Endodermal cell (in vitro differentiated cells): ENCODE results near the gene ZNF14. TPM values are rescaled to one million over a fixed set of nuclear protein-coding genes. Genes with fewer than 3 reads are reported as not detected.
A peak's percentile ranks its signal among the peaks of the same experiment; 100 is the strongest.
"Not testable (repeated sequence)": the region's sequence is repeated elsewhere in the genome, so short reads cannot be mapped to it uniquely, and the experiment has no call there.

Experiments used
- DNase-seq: peaks from one replicate; pipeline ENCODE4 v3.0.0-alpha.2; 2017
- H3K27ac ChIP-seq: 2 replicates; pipeline ENCODE4 v1.5.1; 2013; ENCODE audit warnings: mild to moderate bottlenecking, low read depth, low read length, moderate library complexity
- H3K27me3 ChIP-seq: 2 replicates; pipeline ENCODE4 v1.6.1; 2013; ENCODE audit warnings: mild to moderate bottlenecking, low read length, moderate library complexity; ENCODE audit not compliant: insufficient read depth, control insufficient read depth, poor library complexity, severe bottlenecking
- H3K36me3 ChIP-seq: 2 replicates; pipeline ENCODE4 v1.7.0; 2013; ENCODE audit warnings: mild to moderate bottlenecking, low read length, moderate library complexity; ENCODE audit not compliant: control insufficient read depth, insufficient read depth
- H3K4me1 ChIP-seq: one replicate; pipeline ENCODE4 v1.7.0; 2013; ENCODE audit warnings: low read length; ENCODE audit not compliant: control insufficient read depth, insufficient read depth
- H3K4me3 ChIP-seq: 2 replicates; pipeline ENCODE4 v1.5.1; 2013; ENCODE audit warnings: mild to moderate bottlenecking, low read length, moderate library complexity
- H3K9ac ChIP-seq: 2 replicates; pipeline ENCODE4 v1.6.1; 2013; ENCODE audit warnings: mild to moderate bottlenecking, low read length, moderate library complexity; ENCODE audit not compliant: poor library complexity, severe bottlenecking; ENCODE audit errors: extremely low read depth
- H3K9me3 ChIP-seq: 2 replicates; pipeline ENCODE4 v1.6.1; 2013; ENCODE audit warnings: mild to moderate bottlenecking, low read length, moderate library complexity; ENCODE audit not compliant: control insufficient read depth
- H3K27ac Mint-ChIP-seq: 2 replicates; pipeline ENCODE4 v1.8.0; 2020; ENCODE audit warnings: mixed read lengths
- H3K27me3 Mint-ChIP-seq: 2 replicates; pipeline ENCODE4 v1.8.0; 2021; ENCODE audit warnings: mild to moderate bottlenecking, mixed read lengths; ENCODE audit not compliant: insufficient read depth
- H3K36me3 Mint-ChIP-seq: 2 replicates; pipeline ENCODE4 v1.8.0; 2020; ENCODE audit warnings: low read depth, mixed read lengths
- H3K4me1 Mint-ChIP-seq: 2 replicates; pipeline ENCODE4 v1.8.0; 2020; ENCODE audit warnings: mixed read lengths
- H3K4me3 Mint-ChIP-seq: 2 replicates; pipeline ENCODE4 v1.8.0; 2020; ENCODE audit warnings: mild to moderate bottlenecking, moderate library complexity, mixed read lengths
- H3K9me3 Mint-ChIP-seq: 2 replicates; pipeline ENCODE4 v1.8.0; 2020; ENCODE audit warnings: mild to moderate bottlenecking, mixed read lengths
- WGBS, 2 experiments: methylation state at CpG; one replicate each; pipeline versions ENCODE4 v1.1.5 to v1.1.7; 2013; ENCODE audit warnings: missing lambda C conversion rate in 2 of 2, mixed read lengths in 1 of 2; ENCODE audit not compliant: insufficient coverage in 1 of 2, insufficient read length in 1 of 2; 5-methylcytosine and 5-hydroxymethylcytosine counted together
- total RNA-seq, 2 donors: library from RNA; stranded (reverse); fragmentation: NEBNext Ultra II Directional in 1 of 2; extraction: Animal tissue kit (Norgen Biotek cat#: 25700) in 1 of 2; gene quantifications; 2 replicates in 1 of 2; 3 replicates in 1 of 2; pipeline ENCODE4 v1.2.1, GENCODE V29; 2021
- TF ChIP-seq, protein P1 (sequence below): fragments of 200-600 bp; sonication (generic); conservative IDR thresholded peaks from 2 replicates; pipeline ENCODE4 v1.5.0; 2021; ENCODE audit warnings: antibody characterized with exemption, mild to moderate bottlenecking

The ZNF14 gene
- total RNA-seq, 2 donors from 2014 or later = 7.8 to 8.7 TPM

DNA sequence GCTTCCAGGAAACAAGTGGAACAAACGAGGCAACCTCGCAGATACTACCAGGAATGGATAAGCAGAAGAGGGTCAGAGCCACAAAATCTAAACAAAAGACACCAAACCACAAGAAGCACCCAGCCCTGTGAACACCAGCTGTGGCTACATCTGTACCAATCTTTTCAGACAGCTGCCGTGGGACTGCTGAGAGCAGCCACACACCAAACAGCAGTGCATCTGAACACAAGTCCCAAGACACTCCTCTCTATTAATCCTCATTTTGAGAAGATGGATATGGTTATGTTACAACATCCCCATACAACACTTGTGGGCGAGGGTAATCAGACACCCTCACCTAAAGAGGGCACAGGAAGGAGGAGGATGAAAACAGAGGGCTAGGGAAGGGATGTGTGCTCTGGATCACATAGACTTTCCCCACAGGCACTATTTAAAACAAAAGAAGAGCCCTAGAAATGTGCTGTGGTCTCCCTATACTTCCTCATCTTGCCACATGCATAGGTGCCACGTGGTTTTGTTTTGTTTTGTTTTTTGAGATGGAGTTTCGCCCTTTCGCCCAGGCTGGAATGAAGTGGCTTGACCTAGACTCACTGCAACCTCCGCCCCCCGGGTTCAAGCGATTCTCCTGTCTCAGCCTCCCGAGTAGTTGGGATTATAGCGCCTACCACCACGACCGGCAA, 41.6 kb upstream of the ZNF14 start:
- H3K4me3 Mint-ChIP-seq = peak overlapping the region; percentile 95
- peaks cover 19% of the 10 kb centered on the region for H3K9me3 Mint-ChIP-seq
- Histone ChIP-seq H3K27me3 (no peaks in the 10 kb centered on the region), H3K27ac (no peak overlapping the region), H3K9ac (no peak overlapping the region), H3K9me3 (peaks cover 4% of the 10 kb centered on the region), H3K4me3 (no peak overlapping the region), H3K4me1 (peaks cover 4% of the 10 kb centered on the region), H3K36me3 (peaks cover 11% of the 10 kb centered on the region)
- WGBS, 2 experiments = 94 to 97% methylated on average over 7 to 13 of the region's 14 CpGs
- peaks cover 22% of the 10 kb centered on the region for H3K36me3 Mint-ChIP-seq
- no peaks in the 10 kb centered on the region for H3K27me3 Mint-ChIP-seq
- DNase-seq = no peak
- peaks cover 24% of the 10 kb centered on the region for H3K4me1 Mint-ChIP-seq
- TF ChIP-seq, protein P1, sequence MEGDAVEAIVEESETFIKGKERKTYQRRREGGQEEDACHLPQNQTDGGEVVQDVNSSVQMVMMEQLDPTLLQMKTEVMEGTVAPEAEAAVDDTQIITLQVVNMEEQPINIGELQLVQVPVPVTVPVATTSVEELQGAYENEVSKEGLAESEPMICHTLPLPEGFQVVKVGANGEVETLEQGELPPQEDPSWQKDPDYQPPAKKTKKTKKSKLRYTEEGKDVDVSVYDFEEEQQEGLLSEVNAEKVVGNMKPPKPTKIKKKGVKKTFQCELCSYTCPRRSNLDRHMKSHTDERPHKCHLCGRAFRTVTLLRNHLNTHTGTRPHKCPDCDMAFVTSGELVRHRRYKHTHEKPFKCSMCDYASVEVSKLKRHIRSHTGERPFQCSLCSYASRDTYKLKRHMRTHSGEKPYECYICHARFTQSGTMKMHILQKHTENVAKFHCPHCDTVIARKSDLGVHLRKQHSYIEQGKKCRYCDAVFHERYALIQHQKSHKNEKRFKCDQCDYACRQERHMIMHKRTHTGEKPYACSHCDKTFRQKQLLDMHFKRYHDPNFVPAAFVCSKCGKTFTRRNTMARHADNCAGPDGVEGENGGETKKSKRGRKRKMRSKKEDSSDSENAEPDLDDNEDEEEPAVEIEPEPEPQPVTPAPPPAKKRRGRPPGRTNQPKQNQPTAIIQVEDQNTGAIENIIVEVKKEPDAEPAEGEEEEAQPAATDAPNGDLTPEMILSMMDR = no peak
- H3K27ac Mint-ChIP-seq = no peak overlapping the region

DNA sequence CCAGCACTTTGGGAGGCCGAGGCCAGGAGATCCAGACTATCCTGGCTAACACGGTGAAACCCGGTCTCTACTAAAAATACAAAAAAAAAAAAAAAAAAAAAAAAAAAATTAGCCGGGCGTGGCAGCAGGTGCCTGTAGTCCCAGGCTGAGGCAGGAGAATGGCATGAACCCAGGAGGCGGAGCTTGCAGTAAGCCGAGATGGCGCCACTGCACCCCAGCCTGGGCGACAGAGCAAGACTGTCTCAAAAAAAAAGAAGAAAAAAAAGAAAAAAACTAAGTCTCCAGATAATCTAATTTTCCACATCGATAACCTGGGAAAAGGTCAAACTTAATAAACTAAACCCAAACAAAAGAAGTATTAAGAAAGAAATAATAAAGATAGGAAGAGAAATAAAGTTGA, 39.1 kb upstream of the ZNF14 start:
- WGBS, 2 experiments = 75% methylated on average over 6 of the region's 10 CpGs; no CpG with 5 or more reads in 1 of the 2 experiments
- H3K36me3 ChIP-seq, H3K36me3 Mint-ChIP-seq, H3K4me1 ChIP-seq, DNase-seq, H3K27ac ChIP-seq, H3K9me3 ChIP-seq, H3K27ac Mint-ChIP-seq, H3K4me3 ChIP-seq, H3K4me1 Mint-ChIP-seq, H3K27me3 ChIP-seq, H3K27me3 Mint-ChIP-seq, H3K9ac ChIP-seq, H3K4me3 Mint-ChIP-seq: not testable (repeated sequence)
- H3K9me3 Mint-ChIP-seq = peaks cover 25% of the 10 kb centered on the region

DNA sequence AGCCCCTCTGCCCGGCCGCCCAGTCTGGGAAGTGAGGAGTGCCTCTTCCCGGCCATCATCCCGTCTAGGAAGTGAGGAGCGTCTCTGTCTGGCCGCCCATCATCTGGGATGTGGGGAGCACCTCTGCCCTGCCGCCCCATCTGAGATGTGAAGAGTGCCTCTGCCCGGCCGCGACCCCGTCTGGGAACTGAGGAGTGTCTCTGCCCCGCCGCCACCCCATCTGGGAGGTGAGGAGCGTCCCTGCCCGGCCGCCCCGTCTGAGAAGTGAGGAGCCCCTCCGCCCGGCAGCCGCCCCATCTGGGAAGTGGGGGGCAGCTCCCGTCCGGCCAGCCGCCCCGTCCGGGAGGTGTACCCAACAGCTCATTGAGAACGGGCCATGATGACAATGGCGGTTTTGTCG, 37.1 kb upstream of the ZNF14 start:
- WGBS, 2 experiments = 97 to 100% methylated on average over 7 to 25 of the region's 28 CpGs
- H3K4me1 Mint-ChIP-seq = not testable (repeated sequence)

DNA sequence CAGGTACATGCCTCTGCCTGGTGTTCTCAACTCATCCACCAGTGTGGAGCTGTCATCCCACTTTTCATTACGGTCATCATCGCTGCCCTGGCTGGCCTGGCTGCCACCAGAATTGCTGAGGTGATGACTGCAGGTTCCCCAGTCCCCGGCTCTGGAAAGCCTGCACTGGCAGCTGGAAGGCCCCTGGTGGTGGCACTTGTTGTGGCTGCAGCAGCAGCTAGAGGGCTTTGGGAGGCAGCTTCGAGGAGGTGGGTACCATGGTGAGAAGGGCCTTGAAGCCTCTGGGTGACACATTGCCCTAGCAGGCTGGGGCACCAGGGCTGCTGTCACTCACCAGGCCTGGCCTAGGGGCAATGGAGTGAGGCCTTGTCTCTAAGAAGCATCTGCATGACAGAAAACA, 25.3 kb upstream of the ZNF14 start:
- Mint-ChIP-seq H3K4me3 (no peak overlapping the region), H3K27ac (no peak overlapping the region), H3K36me3 (no peaks in the 10 kb centered on the region), H3K27me3 (peaks cover 2% of the 10 kb centered on the region), H3K4me1 (no peaks in the 10 kb centered on the region), H3K9me3 (peaks cover 2% of the 10 kb centered on the region)
- TF ChIP-seq, protein P1 = peak; percentile 63
- no peaks in the 10 kb centered on the region for H3K27me3 ChIP-seq
- H3K4me3 ChIP-seq = no peak overlapping the region
- peak; percentile 61 for DNase-seq
- no peaks in the 10 kb centered on the region for H3K36me3 ChIP-seq
- no peak overlapping the region for H3K27ac ChIP-seq
- 86 to 93% methylated on average over 3 to 4 of the region's 4 CpGs for WGBS, 2 experiments
- H3K9ac ChIP-seq = no peak overlapping the region
- H3K9me3 ChIP-seq = no peaks in the 10 kb centered on the region
- no peaks in the 10 kb centered on the region for H3K4me1 ChIP-seq

More for the DNA sequence above, 37.1 kb upstream of the ZNF14 start:
- H3K4me1 ChIP-seq, H3K9ac ChIP-seq, H3K36me3 ChIP-seq, DNase-seq, H3K27ac ChIP-seq, H3K36me3 Mint-ChIP-seq, H3K4me3 Mint-ChIP-seq, H3K4me3 ChIP-seq, H3K9me3 ChIP-seq, H3K27me3 Mint-ChIP-seq, H3K27ac Mint-ChIP-seq, H3K27me3 ChIP-seq: not testable (repeated sequence)
- peaks cover 25% of the 10 kb centered on the region for H3K9me3 Mint-ChIP-seq
